ENCODE measurements around the gene ETFB.

Gene ETFB

GRCh38 chr19:51351266-51351990 lies 14.8 kb downstream of the ETFB start:
- no peak for DNase-seq (ENCODE audit: low read depth)

GRCh38 chr19:51347209-51347928 lies 18.8 kb downstream of the ETFB start:
- no peak for DNase-seq (ENCODE audit: low read depth)

- no peak for DNase-seq (ENCODE audit: low read depth)
Observed at GRCh38 chr19:51346742-51347141, 19.4 kb downstream of the ETFB start.

- no peak for DNase-seq (ENCODE audit: low read depth)
Observed at GRCh38 chr19:51345076-51345620, 21.0 kb downstream of the ETFB start.

GRCh38 chr19:51342631-51343569 lies 23.3 kb downstream of the ETFB start:
- no peak for DNase-seq (ENCODE audit: low read depth)

- DNase-seq (ENCODE audit: low read depth): no peak
Observed at GRCh38 chr19:51341976-51342580, 24.1 kb downstream of the ETFB start, which contains the start of gene VSIG10L. TSS of gene VSIG10L (minus strand) at chr19:51342139. CDS start at chr19:51342124, 15 bp downstream.

- DNase-seq (ENCODE audit: low read depth): no peak
Observed at GRCh38 chr19:51341066-51341465, 25.1 kb downstream of the ETFB start.

- DNase-seq (ENCODE audit: low read depth): peak; percentile 96
Observed at GRCh38 chr19:51339687-51340656, 26.2 kb downstream of the ETFB start.

- DNase-seq (ENCODE audit: low read depth): no peak
Observed at GRCh38 chr19:51339313-51339686, 26.9 kb downstream of the ETFB start.

- DNase-seq (ENCODE audit: low read depth): no peak
Observed at GRCh38 chr19:51338563-51339312, 27.4 kb downstream of the ETFB start.

- no peak for DNase-seq (ENCODE audit: low read depth)
Observed at GRCh38 chr19:51337861-51338562, 28.2 kb downstream of the ETFB start.

- no peak for DNase-seq (ENCODE audit: low read depth)
Observed at GRCh38 chr19:51337141-51337860, 28.9 kb downstream of the ETFB start.

- no peak for DNase-seq (ENCODE audit: low read depth)
Observed at GRCh38 chr19:51333836-51334460, 32.2 kb downstream of the ETFB start.

- no peak for DNase-seq (ENCODE audit: low read depth)
Observed at GRCh38 chr19:51331716-51332115, 34.5 kb downstream of the ETFB start.

GRCh38 chr19:51331193-51331592 lies 35.0 kb downstream of the ETFB start:
- DNase-seq (ENCODE audit: low read depth): no peak

GRCh38 chr19:51330366-51330765 lies 35.8 kb downstream of the ETFB start:
- no peak for DNase-seq (ENCODE audit: low read depth)

GRCh38 chr19:51329411-51329810 lies 36.8 kb downstream of the ETFB start:
- DNase-seq (ENCODE audit: low read depth): no peak

All from fibroblast of the conjunctiva (primary cell).